GM03348 (cell line): ENCODE results near the gene PTMA.
"Not testable (repeated sequence)": the region's sequence is repeated elsewhere in the genome, so short reads cannot be mapped to it uniquely, and the experiment has no call there.

Experiments
- DNase-seq: peaks from one replicate; pipeline ENCODE4 v3.0.0; 2012; ENCODE audit warnings: low spot score

The PTMA gene, protein sequence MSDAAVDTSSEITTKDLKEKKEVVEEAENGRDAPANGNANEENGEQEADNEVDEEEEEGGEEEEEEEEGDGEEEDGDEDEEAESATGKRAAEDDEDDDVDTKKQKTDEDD

GRCh38 chr2:231707927-231708772 is at the start of gene PTMA:
PTMA (plus strand) TSS chr2:231708525; CDS start chr2:231708707, 182 bp downstream.
- DNase-seq: peak; percentile 97

- DNase-seq: not testable (repeated sequence)
These were observed 48.3 kb upstream of the PTMA start for GRCh38 chr2:231660073-231660472.

GRCh38 chr2:231660860-231661259 is 47.5 kb upstream of the PTMA start:
- DNase-seq: no peak

DNA sequence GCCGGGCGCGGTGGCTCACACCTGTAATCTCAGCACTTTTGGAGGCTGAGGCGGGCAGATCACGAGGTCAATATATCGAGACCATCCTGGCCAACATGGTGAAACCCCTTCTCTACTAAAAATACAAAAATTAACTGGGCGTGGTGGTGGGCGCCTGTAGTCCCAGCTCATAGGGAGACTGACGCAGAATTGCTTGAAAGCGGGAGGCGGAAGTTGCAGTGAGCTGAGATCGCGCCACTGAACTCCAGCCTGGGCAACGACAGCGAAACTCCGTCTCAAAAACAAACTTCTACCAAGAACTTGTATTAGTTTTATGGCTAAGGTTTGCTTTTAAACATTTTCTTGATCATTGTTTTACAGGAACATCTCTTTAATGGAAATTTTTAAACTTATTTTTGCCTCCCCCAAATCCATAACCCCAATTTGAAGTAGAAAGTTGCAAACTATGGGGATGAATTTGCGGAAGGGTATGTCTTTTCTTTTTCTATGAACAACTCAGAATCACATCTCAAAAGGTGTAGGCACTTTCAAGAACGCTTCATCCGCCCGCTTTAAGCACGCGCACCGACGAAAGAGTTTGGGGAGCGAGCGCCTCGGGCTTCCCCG is 46.8 kb upstream of the PTMA start:
- DNase-seq: no peak

- peak; percentile 96 for DNase-seq
These were observed 46.1 kb upstream of the PTMA start for GRCh38 chr2:231662028-231662810.

DNA sequence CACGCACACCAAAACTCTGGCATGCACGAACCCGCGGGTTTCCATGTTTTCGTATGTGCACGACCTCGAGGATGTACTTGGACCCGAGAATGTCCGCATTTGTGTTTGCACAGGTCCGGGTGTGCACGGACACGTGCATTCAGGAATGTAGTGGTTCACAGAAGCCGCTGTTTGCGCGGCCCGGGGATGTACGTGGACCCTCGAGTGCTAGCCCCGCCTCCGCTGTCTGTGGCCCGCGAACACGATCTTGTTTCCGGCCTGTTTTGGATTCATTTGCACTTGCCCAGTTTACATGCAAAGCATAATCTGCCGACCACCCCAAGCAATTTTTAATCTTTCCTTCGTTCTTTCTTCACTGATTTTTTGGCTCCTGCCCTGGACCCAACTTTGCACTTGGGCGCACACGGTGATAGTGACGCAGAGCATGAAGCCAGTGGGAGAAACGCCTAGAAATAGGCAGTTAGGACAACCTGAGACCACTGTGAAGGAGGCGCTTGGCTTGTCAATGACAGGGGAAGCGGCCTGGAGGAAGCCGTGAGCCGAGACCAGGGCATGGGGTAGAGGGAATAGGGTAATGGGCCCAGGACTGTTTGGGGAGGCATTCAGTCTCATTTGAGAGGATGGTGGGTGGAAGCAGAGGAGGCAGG is 45.4 kb upstream of the PTMA start:
- no peak for DNase-seq

DNA sequence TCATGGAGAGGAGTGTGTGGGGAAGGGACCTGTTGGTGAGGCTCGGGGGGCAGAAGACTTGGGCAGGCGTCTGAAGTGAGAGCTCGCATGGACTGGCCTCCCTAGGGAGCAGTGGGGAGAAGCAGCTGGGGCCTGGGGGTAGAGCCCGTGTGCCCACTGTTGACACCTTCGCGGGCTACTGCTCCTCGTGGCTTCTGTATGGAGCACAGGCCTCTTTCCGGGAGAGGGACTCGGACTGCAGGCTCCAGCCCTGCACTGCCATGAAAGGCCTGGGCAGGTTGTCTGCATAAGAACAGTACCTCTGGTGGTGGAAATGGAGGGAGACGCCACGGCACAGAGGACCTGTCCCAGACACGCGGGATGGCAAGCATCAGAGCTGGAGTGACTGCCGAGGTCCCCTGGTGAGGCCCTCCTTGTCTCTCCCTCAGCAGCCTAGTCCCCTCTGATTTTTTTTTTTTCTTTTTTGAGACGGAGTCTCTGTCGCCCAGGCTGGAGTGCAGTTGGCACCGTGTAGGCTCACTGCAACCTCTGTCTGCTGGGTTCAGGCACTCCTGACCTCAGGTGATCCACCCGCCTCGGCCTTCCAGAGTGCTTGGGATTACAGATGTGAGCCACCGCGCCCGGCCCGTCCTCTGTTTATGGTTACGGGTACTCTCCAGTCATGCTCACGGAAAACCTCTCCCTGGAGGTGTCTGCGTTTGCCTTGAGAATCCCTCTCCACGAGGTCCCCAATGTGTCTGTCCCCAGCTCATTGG is 44.7 kb upstream of the PTMA start:
- no peak for DNase-seq

DNA sequence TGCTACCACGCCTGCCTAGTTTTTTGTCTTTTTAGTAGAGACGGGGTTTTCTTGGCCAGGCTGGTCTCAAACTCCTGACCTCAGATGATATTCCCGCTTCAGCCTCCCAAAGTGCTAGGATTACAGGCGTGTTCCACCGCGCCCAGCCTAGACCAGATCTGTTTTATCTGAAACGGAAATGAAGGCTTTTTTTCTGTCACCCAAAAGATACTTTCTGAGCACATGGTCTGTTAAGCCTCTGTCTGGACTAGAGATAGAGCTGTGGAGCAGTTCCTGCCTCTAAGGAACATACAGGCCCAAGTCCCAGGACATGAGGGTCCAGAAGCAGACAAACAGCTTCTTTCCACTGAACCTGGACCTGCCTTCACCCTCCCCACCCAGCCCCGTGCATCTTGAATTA is 43.6 kb upstream of the PTMA start:
- no peak for DNase-seq

DNA sequence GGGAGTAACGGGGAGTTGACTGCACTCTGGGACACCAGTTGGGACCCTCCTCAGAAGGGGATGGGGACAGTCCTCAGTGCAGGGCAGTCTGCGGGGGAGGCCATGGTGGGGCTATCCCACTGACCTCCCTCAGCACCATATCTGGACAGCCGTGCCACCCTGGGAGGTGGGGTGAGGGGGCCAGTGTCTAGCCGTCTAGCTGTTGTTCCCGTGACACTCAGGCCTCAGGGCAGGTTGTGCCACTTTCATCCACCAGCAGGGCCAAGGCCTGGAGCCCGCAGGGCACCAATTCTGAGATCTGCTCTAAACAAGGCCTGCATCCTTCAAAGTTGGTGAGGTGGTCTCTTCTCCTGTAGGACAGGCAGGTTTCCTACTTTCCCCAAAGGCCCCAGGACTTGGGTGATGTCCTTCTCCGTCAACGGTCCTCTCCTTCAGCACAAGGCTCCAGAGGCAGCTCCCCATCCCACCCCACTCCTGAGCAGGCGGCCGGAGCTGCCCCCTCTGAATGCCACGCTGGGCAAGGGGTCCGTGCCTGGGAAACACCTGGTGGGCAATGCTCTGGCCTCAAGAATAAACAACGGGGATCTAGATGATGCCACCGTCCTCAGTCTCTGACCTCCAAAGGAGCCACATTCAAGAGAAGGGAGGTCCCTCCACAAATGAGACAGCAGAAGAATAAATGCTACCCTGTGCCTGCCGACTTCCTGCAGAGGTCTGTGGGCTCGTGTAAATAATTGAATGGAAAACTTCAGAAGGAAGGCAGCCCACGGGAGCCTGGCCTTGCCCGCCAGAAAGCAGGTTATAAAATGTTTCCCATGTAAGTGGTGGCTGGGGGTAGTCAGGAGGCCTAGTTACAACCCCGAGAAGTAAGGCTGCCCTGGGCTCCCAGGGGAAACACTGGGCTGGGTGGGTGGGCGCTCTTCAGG is 42.8 kb upstream of the PTMA start:
- DNase-seq: no peak

GRCh38 chr2:231666171-231667095 is 41.9 kb upstream of the PTMA start:
- DNase-seq: peak; percentile 95

DNA sequence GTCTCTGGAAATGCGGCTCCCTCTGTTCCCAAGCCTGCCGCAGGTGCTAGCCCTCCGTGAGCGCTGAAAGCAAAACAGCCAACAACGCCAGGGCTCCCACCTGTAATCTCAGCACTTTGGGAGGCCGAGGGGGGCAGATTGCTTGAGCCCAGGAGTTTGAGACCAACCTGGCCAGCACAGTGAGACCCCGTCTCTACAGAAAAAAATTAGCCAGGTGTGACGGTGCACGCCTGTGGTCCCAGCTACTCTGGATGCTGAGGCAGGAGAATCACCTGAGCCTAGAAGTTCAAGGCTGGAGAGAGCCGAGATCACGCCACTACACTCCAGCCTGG is 41.3 kb upstream of the PTMA start:
- DNase-seq: no peak

DNA sequence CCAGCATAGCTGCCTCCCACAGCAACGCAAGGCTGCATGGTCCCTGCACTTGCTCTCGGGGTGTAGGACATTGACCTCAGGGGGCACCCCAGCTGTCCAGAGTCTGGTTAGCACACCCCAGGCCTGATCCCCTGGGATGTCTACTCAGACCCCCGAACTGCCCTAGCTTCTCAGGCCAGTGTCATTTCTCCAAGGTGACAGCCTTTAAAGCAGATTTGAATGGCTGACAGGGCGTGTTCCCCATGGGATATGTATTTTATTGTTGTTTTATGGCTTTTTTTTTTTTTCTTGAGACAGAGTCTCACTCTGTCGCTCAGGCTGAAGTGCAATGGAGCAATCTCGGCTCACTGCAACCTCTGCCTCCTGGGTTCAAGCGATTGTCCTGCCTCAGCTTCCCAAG is 40.8 kb upstream of the PTMA start:
- DNase-seq: no peak

GRCh38 chr2:231668981-231669380 is 39.3 kb upstream of the PTMA start:
- no peak for DNase-seq

- DNase-seq: no peak
These were observed 36.9 kb upstream of the PTMA start for GRCh38 chr2:231671270-231672050.

DNA sequence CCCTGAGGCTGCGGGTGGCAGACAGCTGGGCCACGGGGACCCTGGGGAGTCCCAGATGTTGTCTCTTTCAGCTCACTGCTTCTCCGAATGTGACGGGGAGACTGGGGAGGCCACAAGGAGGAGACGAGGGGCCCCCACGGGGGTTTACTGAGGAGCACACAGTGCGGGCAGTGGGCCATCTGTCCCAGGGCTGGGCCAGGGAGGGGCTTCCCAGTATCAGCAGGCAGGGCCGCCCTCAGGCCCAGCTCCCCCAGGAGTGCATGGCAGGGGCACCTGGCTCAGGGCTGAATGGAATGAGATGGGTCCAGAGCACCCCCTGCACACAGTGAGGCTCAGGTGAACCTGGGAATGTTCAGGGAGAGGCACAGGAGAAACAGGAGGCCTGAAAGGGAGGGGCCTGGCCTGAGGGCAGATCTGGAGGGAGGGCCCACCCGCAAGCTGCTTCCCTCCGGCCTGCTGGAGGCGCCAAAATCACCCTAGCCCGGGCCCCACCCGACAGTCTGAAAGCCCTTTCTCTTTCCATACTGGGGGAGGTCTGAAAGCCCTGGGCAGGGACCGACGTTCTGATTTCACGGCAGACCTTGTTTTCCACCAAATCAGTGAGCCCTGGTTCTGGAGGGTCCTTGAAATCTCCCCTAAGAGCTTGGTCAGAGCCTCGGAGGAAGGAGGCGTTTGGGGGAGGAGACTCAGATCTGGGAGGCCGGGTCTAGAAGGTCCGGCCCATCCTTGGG is 35.5 kb upstream of the PTMA start:
- peak; percentile 43 for DNase-seq

GRCh38 chr2:231673348-231673770 is 35.0 kb upstream of the PTMA start:
- no peak for DNase-seq

GRCh38 chr2:231674587-231675338 is 33.6 kb upstream of the PTMA start:
- DNase-seq: peak; percentile 77
